SK-N-SH (cell line): ENCODE measurements around the gene CLN5. TPM values are rescaled to one million over a fixed set of nuclear protein-coding genes. Genes with fewer than 3 reads are reported as not detected.

Experiments
- CTCF ChIA-PET: fragments of 300-600, 350-600 bp; formaldehyde crosslinking; extraction: SDS; loops from one replicate; lab custom pipeline; 2021; lab: Yijun Ruan, JAX
- POLR2A ChIA-PET: fragments of 350-600 bp; sonication (Branson Sonifier 250); formaldehyde crosslinking; extraction: SDS; loops from one replicate; lab custom pipeline; 2020; ENCODE audit warnings: antibody characterized with exemption, inconsistent platforms; lab: Yijun Ruan, JAX
- DNase-seq: peaks from one replicate; pipeline ENCODE4 v3.0.0; 2012
- H2AFZ ChIP-seq: fragments of 200-600 bp; sonication (generic); 2 replicates; pipeline ENCODE4 v1.8.1; 2016; ENCODE audit warnings: antibody characterized with exemption, mild to moderate bottlenecking, low read depth
- H3F3A ChIP-seq: fragments of 200-600 bp; sonication (generic); replicated peaks from 2 replicates; pipeline ENCODE3; 2016; ENCODE audit warnings: antibody characterized with exemption, mild to moderate bottlenecking; ENCODE audit not compliant: insufficient read depth
- H3K27ac ChIP-seq, 2 experiments: fragments of 200-500 bp in 1 of 2; fragments of 200-600 bp in 1 of 2; sonication (Bioruptor generic) in 1 of 2; sonication (generic), shearing (Covaris generic) in 1 of 2; 2 replicates each; pipeline versions ENCODE4 v1.5.1 to v1.6.1; 2014 to 2016; ENCODE audit warnings: low read depth in 2 of 2, inconsistent platforms in 1 of 2, low read length in 1 of 2, mild to moderate bottlenecking in 1 of 2, mixed read lengths in 1 of 2
- H3K27me3 ChIP-seq: fragments of 200-600 bp; sonication (generic), shearing (Covaris generic); 2 replicates; pipeline ENCODE4 v1.6.1; 2016; ENCODE audit warnings: mixed run types; ENCODE audit not compliant: insufficient read depth
- H3K36me3 ChIP-seq, 2 experiments: fragments of 200-500 bp in 1 of 2; fragments of 200-600 bp in 1 of 2; sonication (Bioruptor generic) in 1 of 2; sonication (generic) in 1 of 2; replicated peaks in 1 of 2; 2 replicates each; pipeline versions ENCODE3 to v1.5.1; 2014 to 2016; ENCODE audit warnings: low read length in 1 of 2, mild to moderate bottlenecking in 1 of 2; ENCODE audit not compliant: insufficient read depth in 2 of 2, control insufficient read depth in 1 of 2
- H3K4me1 ChIP-seq, 2 experiments: fragments of 200-500 bp in 1 of 2; fragments of 200-600 bp in 1 of 2; sonication (Bioruptor generic) in 1 of 2; sonication (generic), shearing (Covaris generic) in 1 of 2; 2 replicates each; pipeline versions ENCODE4 v1.5.1 to v1.6.1; 2014 to 2016; ENCODE audit warnings: low read depth in 1 of 2, low read length in 1 of 2, mixed run types in 1 of 2; ENCODE audit not compliant: insufficient read depth in 2 of 2, control insufficient read depth in 1 of 2
- H3K4me2 ChIP-seq: fragments of 200-600 bp; sonication (generic), shearing (Covaris generic); 2 replicates; pipeline ENCODE4 v1.6.1; 2017; ENCODE audit warnings: mixed run types
- H3K4me3 ChIP-seq, 2 experiments: fragments of 200-500 bp in 1 of 2; fragments of 200-600 bp in 1 of 2; sonication (Bioruptor generic) in 1 of 2; sonication (generic), shearing (Covaris generic) in 1 of 2; 2 replicates each; pipeline versions ENCODE4 v1.5.1 to v1.8.1; 2014 to 2016; ENCODE audit warnings: low read depth in 2 of 2, inconsistent platforms in 1 of 2, low read length in 1 of 2, mild to moderate bottlenecking in 1 of 2, mixed read lengths in 1 of 2, moderate library complexity in 1 of 2
- H3K79me2 ChIP-seq: fragments of 200-600 bp; sonication (generic); 2 replicates; pipeline ENCODE4 v1.8.1; 2017; ENCODE audit warnings: mild to moderate bottlenecking; ENCODE audit not compliant: insufficient read depth
- H3K9ac ChIP-seq: fragments of 200-600 bp; sonication (generic); 2 replicates; pipeline ENCODE4 v1.6.1; 2017; ENCODE audit warnings: mixed run types
- H3K9me2 ChIP-seq: fragments of 200-600 bp; sonication (generic); 2 replicates; pipeline ENCODE4 v1.6.1; 2017; ENCODE audit warnings: mixed run types
- H3K9me3 ChIP-seq: fragments of 200-600 bp; sonication (generic); 2 replicates; pipeline ENCODE4 v1.6.1; 2017; ENCODE audit warnings: mixed run types, mild to moderate bottlenecking, moderate library complexity
- H4K20me1 ChIP-seq: fragments of 200-600 bp; sonication (generic); 2 replicates; pipeline ENCODE4 v1.6.1; 2017; ENCODE audit warnings: mild to moderate bottlenecking, mixed run types; ENCODE audit not compliant: insufficient read depth
- CHD2 ChIP-seq: fragments of 150-350 bp; IDR thresholded peaks from 2 replicates; pipeline ENCODE4 v1.6.1; 2018; ENCODE audit warnings: low read length; ENCODE audit not compliant: partially characterized antibody
- EZH2phosphoT487 ChIP-seq: fragments of 200-600 bp; sonication (generic); IDR thresholded peaks from 2 replicates; pipeline ENCODE4 v1.6.1; 2017; ENCODE audit warnings: low read depth, mixed run types, mild to moderate bottlenecking, antibody characterized with exemption, moderate library complexity, borderline replicate concordance
- JUND ChIP-seq: IDR thresholded peaks from 2 replicates; pipeline ENCODE4 v1.4.0; 2012
- MXI1 ChIP-seq: IDR thresholded peaks from 2 replicates; pipeline ENCODE4 v1.6.1; 2012; ENCODE audit warnings: mild to moderate bottlenecking, low read depth, low read length, improper control_type of control experiment
- NFIC ChIP-seq: IDR thresholded peaks from 2 replicates; pipeline ENCODE4 v1.4.0; 2012; ENCODE audit warnings: borderline replicate concordance
- POLR2AphosphoS5 ChIP-seq: IDR thresholded peaks from 2 replicates; pipeline ENCODE4 v1.6.1; 2012; ENCODE audit warnings: low read depth, low read length
- RFX5 ChIP-seq: IDR thresholded peaks from 2 replicates; pipeline ENCODE4 v1.6.1; 2012; ENCODE audit warnings: mild to moderate bottlenecking, improper control_type of control experiment, low read length
- RXRA ChIP-seq: IDR thresholded peaks from 2 replicates; pipeline ENCODE4 v1.4.0; 2012; ENCODE audit warnings: low read depth, mild to moderate bottlenecking, borderline replicate concordance
- SIN3A ChIP-seq: IDR thresholded peaks from 2 replicates; pipeline ENCODE4 v1.6.1; 2012; ENCODE audit warnings: low read depth, mild to moderate bottlenecking, low read length, moderate library complexity, borderline replicate concordance
- YY1 ChIP-seq: IDR thresholded peaks from 2 replicates; pipeline ENCODE4 v1.4.0; 2012; ENCODE audit warnings: low read depth, mild to moderate bottlenecking
- WGBS: methylation state at CpG from one replicate; pipeline ENCODE4 v1.1.6; 2017; ENCODE audit warnings: low lambda C conversion rate; 5-methylcytosine and 5-hydroxymethylcytosine counted together
- polyA plus RNA-seq, 3 experiments: library from polyadenylated mRNA; depleted of rRNA; stranded (reverse); fragments of >200 nt; gene quantifications; 2 replicates each; pipeline ENCODE4 v1.2.3, GENCODE V29; 2012
- TF ChIP-seq, protein P1 (sequence below): IDR thresholded peaks from 2 replicates; pipeline ENCODE4 v1.6.1; 2012; ENCODE audit warnings: mild to moderate bottlenecking, low read depth, low read length, moderate library complexity
- TF ChIP-seq, protein P2 (sequence below): IDR thresholded peaks from 2 replicates; pipeline ENCODE4 v1.4.0; 2012; ENCODE audit warnings: low read depth, borderline replicate concordance
- TF ChIP-seq, protein P3 (sequence below): fragments of 150-350 bp; IDR thresholded peaks from 2 replicates; pipeline ENCODE4 v1.6.1; 2016; ENCODE audit warnings: mild to moderate bottlenecking, low read depth, low read length
- TF ChIP-seq, protein P4 (sequence below): IDR thresholded peaks from 2 replicates; pipeline ENCODE4 v1.4.0; 2012; ENCODE audit warnings: low read depth
- TF ChIP-seq, protein P5 (sequence below): fragments of 150-350 bp; IDR thresholded peaks from 2 replicates; pipeline ENCODE4 v1.6.1; 2017; ENCODE audit warnings: antibody characterized with exemption, low read length, low read depth, borderline replicate concordance

The CLN5 gene
- polyA plus RNA-seq, 1 of the 3 experiments (the other 2 are of a cell fraction), result 11.6 TPM

DNA sequence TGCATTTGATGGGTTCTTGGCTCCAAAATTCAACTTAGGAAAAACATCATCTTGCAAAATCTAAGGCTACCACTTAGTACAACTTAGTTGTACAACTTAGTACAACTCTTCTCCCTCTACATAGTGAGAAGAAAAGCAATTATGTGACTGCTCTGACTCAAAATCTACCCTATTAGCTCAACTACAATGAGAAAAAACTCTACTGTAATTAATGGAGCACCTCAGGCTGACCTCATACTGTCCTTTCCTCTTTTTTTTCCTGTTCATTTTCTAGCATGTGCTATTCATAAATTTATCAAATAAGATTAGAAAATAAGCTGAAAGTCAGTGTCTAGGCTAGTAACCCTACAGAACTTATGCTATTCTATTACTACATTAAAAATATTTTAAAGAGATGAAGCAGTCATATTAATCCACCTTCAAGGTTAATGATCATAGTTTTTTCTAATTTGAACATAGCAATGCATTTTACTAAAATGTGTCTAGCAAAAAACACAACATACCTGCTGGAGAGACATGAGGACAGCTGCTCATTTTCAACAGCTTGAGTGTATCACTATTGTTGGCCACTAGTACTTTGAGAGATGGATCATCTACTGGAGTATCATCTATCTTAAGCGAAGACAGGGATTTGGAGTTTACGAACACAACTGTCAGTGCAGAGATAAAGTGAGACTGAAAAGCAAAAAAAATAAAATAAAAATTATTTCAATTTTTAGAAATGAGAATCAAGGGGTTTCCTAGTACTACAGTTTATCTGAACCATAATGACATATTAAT, 23.2 kb downstream of the CLN5 start:
- peaks cover 75 to 87% of the 10 kb centered on the region in 2 experiments for H3K36me3 ChIP-seq
- H3K4me1 ChIP-seq, result no peaks in the 10 kb centered on the region
- no peak overlapping the region for H3K4me2 ChIP-seq
- H4K20me1 ChIP-seq, result peaks cover 49% of the 10 kb centered on the region
- H3K27me3 ChIP-seq, result no peaks in the 10 kb centered on the region
- no peak for DNase-seq
- H3K27ac ChIP-seq, result no peak overlapping the region
- no peaks in the 10 kb centered on the region for H3K9me2 ChIP-seq
- H3K9me3 ChIP-seq, result no peaks in the 10 kb centered on the region
- peaks cover 95% of the 10 kb centered on the region for H3K79me2 ChIP-seq
- ChIA-PET POLR2A (no interaction called here), CTCF (interaction anchor here (1.1 to 1.6 kb wide), 3 partner anchors 13 to 463 kb away, joined by 3 read pairs; no protein-coding TSS in a partner anchor)
- WGBS, result 98% methylated on average over 2 of the region's 2 CpGs
- H3K4me3 ChIP-seq, result no peak overlapping the region
- H3K9ac ChIP-seq, result no peak overlapping the region
- H3F3A ChIP-seq, result peaks cover 12% of the 10 kb centered on the region
- no peak for TF ChIP-seq POLR2AphosphoS5
- TF ChIP-seq, protein P1, sequence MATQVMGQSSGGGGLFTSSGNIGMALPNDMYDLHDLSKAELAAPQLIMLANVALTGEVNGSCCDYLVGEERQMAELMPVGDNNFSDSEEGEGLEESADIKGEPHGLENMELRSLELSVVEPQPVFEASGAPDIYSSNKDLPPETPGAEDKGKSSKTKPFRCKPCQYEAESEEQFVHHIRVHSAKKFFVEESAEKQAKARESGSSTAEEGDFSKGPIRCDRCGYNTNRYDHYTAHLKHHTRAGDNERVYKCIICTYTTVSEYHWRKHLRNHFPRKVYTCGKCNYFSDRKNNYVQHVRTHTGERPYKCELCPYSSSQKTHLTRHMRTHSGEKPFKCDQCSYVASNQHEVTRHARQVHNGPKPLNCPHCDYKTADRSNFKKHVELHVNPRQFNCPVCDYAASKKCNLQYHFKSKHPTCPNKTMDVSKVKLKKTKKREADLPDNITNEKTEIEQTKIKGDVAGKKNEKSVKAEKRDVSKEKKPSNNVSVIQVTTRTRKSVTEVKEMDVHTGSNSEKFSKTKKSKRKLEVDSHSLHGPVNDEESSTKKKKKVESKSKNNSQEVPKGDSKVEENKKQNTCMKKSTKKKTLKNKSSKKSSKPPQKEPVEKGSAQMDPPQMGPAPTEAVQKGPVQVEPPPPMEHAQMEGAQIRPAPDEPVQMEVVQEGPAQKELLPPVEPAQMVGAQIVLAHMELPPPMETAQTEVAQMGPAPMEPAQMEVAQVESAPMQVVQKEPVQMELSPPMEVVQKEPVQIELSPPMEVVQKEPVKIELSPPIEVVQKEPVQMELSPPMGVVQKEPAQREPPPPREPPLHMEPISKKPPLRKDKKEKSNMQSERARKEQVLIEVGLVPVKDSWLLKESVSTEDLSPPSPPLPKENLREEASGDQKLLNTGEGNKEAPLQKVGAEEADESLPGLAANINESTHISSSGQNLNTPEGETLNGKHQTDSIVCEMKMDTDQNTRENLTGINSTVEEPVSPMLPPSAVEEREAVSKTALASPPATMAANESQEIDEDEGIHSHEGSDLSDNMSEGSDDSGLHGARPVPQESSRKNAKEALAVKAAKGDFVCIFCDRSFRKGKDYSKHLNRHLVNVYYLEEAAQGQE, result no peak
- no peak for TF ChIP-seq YY1
- TF ChIP-seq, protein P2, sequence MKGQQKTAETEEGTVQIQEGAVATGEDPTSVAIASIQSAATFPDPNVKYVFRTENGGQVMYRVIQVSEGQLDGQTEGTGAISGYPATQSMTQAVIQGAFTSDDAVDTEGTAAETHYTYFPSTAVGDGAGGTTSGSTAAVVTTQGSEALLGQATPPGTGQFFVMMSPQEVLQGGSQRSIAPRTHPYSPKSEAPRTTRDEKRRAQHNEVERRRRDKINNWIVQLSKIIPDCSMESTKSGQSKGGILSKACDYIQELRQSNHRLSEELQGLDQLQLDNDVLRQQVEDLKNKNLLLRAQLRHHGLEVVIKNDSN, result no peak
- TF ChIP-seq, protein P3, sequence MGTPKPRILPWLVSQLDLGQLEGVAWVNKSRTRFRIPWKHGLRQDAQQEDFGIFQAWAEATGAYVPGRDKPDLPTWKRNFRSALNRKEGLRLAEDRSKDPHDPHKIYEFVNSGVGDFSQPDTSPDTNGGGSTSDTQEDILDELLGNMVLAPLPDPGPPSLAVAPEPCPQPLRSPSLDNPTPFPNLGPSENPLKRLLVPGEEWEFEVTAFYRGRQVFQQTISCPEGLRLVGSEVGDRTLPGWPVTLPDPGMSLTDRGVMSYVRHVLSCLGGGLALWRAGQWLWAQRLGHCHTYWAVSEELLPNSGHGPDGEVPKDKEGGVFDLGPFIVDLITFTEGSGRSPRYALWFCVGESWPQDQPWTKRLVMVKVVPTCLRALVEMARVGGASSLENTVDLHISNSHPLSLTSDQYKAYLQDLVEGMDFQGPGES, result no peak
- TF ChIP-seq, protein P4, sequence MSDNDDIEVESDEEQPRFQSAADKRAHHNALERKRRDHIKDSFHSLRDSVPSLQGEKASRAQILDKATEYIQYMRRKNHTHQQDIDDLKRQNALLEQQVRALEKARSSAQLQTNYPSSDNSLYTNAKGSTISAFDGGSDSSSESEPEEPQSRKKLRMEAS, result no peak
- no peak for TF ChIP-seq RXRA
- TF ChIP-seq RFX5, result no peak
- no peak for TF ChIP-seq NFIC
- no peak for TF ChIP-seq CHD2
- TF ChIP-seq EZH2phosphoT487, result no peak
- no peak for TF ChIP-seq MXI1
- no peak for TF ChIP-seq JUND
- TF ChIP-seq, protein P5, sequence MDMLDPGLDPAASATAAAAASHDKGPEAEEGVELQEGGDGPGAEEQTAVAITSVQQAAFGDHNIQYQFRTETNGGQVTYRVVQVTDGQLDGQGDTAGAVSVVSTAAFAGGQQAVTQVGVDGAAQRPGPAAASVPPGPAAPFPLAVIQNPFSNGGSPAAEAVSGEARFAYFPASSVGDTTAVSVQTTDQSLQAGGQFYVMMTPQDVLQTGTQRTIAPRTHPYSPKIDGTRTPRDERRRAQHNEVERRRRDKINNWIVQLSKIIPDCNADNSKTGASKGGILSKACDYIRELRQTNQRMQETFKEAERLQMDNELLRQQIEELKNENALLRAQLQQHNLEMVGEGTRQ, result no peak
- TF ChIP-seq SIN3A, result no peak
- no peak overlapping the region for H2AFZ ChIP-seq
